Upper lobe of left lung (tissue), 6 donors: ENCODE results near the gene SPSB4. TPM values are rescaled to one million over a fixed set of nuclear protein-coding genes. Genes with fewer than 3 reads are reported as not detected.

Source experiments
- ATAC-seq, 2 donors: fragments of 200-7000 bp; cut with Tn5 transposase; one replicate each; pipeline ENCODE4 v1.9.1; 2022; ENCODE audit warnings: mild to moderate bottlenecking in 2 of 2, moderate library complexity in 2 of 2; ENCODE audit not compliant: low FRiP score in 2 of 2
- DNase-seq, 2 donors: peaks; one replicate each; pipeline ENCODE4 v3.0.0-alpha.2; 2019 to 2020
- H3K27ac ChIP-seq, 4 donors: fragments of 200-600 bp; sonication (generic); one replicate each; pipeline ENCODE4 v1.5.1; 2016 to 2019
- H3K27me3 ChIP-seq, 4 donors: fragments of 200-600 bp; sonication (generic); one replicate each; pipeline ENCODE4 v1.5.1; 2017 to 2019
- H3K36me3 ChIP-seq, 4 donors: fragments of 200-600 bp; sonication (generic); one replicate each; pipeline ENCODE4 v1.5.1; 2016 to 2019
- H3K4me1 ChIP-seq, 4 donors: fragments of 200-600 bp; sonication (generic); one replicate each; pipeline ENCODE4 v1.5.1; 2018 to 2019
- H3K4me3 ChIP-seq, 4 donors: fragments of 200-600 bp; sonication (generic); one replicate each; pipeline ENCODE4 v1.5.1; 2017 to 2019; ENCODE audit warnings: mild to moderate bottlenecking in 2 of 4, moderate library complexity in 1 of 4
- H3K9me3 ChIP-seq, 4 donors: fragments of 200-600 bp; sonication (generic); one replicate each; pipeline ENCODE4 v1.5.1; 2018 to 2019
- EP300 ChIP-seq, 4 donors: sonication (generic); formaldehyde crosslinking; IDR thresholded peaks; one replicate each; pipeline ENCODE4 v1.5.1; 2017; ENCODE audit warnings: antibody characterized with exemption in 4 of 4, control low read depth in 2 of 4
- POLR2A ChIP-seq, 4 donors: fragments of 450-650 bp; IDR thresholded peaks; one replicate each; pipeline ENCODE4 v1.5.1; 2016 to 2017; ENCODE audit warnings: antibody characterized with exemption in 4 of 4, mild to moderate bottlenecking in 2 of 4
- POLR2AphosphoS5 ChIP-seq, 2 donors: sonication (generic); formaldehyde crosslinking; IDR thresholded peaks; one replicate each; pipeline ENCODE4 v1.5.1; 2017; ENCODE audit warnings: antibody characterized with exemption in 2 of 2
- WGBS, 2 donors: methylation state at CpG; one replicate each; pipeline ENCODE4 v1.1.5; 2017 to 2018; 5-methylcytosine and 5-hydroxymethylcytosine counted together
- total RNA-seq, 6 donors: library from RNA; depleted of rRNA in 4 of 6; stranded (reverse); fragments of >200 nt in 4 of 6; gene quantifications; one replicate each; pipeline versions ENCODE4 v1.1.0 to v1.2.1, GENCODE V29; 2016 to 2021
- TF ChIP-seq, protein P1 (sequence below), 6 experiments: fragments of 450-650 bp in 4 of 6; fragments of 200-600 bp in 2 of 6; sonication (generic) in 2 of 6; IDR thresholded peaks; one replicate each; pipeline ENCODE4 v1.5.1; 2016 to 2019; ENCODE audit warnings: antibody characterized with exemption in 6 of 6
- donor health status: DM: no; HTN: no; CAD: no; lungs with moderate emphysema.
- donor health status: DM: no; HTN: yes; CAD: no; lungs with severe emphysema.

SPSB4 gene
- total RNA-seq, 6 donors from 2014 or later, result 0.29 to 4.2 (median 1.1) TPM; not detected in 1

DNA sequence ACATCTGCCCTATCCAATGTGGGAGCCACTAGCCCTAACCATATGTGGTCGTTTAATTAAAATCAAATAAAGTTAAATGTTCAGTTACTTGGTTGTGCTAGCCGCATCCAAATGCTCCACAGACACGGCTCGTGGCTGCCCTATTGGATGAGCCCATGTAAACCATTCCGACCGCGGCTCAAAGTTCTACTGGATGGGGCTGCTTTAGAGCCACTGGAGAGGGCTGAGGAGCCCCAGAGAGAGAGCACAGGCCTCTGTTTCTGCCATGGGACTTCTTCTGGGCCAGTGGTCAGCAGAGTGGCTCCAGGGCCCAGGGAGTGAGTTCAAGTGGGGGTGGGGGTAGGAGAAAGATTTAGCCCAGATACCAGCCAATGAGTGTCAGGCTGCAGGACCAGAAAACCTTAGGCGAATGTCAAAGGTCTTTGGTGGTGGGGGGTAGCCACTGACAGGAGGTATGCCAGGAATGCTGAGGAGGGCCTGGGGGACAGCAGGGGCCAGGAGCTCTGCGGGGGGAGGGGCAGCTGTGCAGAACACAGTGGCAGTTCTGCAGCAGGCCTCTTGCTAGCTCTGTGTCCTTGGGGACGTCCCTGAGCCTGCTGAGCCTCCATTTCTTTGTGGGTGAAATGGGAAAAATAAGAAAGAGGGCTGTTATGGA is 30.1 kb downstream of the SPSB4 start:
- DNase-seq (no peak), ATAC-seq (no peak)
- Histone ChIP-seq H3K27ac (no peak overlapping the region), H3K4me3 (no peak overlapping the region), H3K9me3 (no peaks in the 10 kb centered on the region), H3K4me1 (peaks cover 16 to 34% (median 25%) of the 10 kb centered on the region in 4 donors), H3K36me3 (no peaks in the 10 kb centered on the region), H3K27me3 (no peaks in the 10 kb centered on the region)
- no peak for TF ChIP-seq POLR2A (IDR thresholded peaks at IDR 0.05)
- TF ChIP-seq, protein P1, sequence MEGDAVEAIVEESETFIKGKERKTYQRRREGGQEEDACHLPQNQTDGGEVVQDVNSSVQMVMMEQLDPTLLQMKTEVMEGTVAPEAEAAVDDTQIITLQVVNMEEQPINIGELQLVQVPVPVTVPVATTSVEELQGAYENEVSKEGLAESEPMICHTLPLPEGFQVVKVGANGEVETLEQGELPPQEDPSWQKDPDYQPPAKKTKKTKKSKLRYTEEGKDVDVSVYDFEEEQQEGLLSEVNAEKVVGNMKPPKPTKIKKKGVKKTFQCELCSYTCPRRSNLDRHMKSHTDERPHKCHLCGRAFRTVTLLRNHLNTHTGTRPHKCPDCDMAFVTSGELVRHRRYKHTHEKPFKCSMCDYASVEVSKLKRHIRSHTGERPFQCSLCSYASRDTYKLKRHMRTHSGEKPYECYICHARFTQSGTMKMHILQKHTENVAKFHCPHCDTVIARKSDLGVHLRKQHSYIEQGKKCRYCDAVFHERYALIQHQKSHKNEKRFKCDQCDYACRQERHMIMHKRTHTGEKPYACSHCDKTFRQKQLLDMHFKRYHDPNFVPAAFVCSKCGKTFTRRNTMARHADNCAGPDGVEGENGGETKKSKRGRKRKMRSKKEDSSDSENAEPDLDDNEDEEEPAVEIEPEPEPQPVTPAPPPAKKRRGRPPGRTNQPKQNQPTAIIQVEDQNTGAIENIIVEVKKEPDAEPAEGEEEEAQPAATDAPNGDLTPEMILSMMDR (IDR thresholded peaks at IDR 0.05), result no peak
- TF ChIP-seq EP300 (IDR thresholded peaks at IDR 0.05), result no peak
- TF ChIP-seq POLR2AphosphoS5 (IDR thresholded peaks at IDR 0.05), result no peak
- WGBS, 2 donors, result 76 to 81% methylated on average over 10 of the region's 10 CpGs

DNA sequence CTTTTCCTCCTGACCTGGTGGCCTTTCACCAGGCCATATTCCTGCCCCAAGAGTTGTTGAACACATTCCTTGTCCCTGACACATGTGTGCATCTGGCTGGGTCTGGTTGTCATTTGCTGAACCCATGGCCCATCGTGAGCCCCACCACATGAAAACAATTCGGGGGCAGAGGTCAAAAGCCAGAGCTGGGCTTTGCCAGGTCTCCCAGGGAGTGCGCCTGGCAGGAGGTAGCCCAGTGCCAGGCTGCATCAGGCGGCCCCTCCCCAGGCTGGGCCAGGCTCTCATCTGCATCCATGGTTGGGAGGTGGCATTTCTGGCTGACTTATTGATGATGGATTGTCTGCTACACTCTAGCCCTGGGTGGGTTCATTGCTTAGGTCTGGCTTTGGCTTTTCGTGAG is 30.9 kb downstream of the SPSB4 start:
- H3K4me3 ChIP-seq, result no peak overlapping the region
- no peak for DNase-seq
- no peak for TF ChIP-seq EP300 (IDR thresholded peaks at IDR 0.05)
- TF ChIP-seq, protein P1 (IDR thresholded peaks at IDR 0.05), result no peak
- TF ChIP-seq POLR2A (IDR thresholded peaks at IDR 0.05), result no peak
- TF ChIP-seq POLR2AphosphoS5 (IDR thresholded peaks at IDR 0.05), result no peak
- H3K36me3 ChIP-seq, result no peaks in the 10 kb centered on the region
- no peaks in the 10 kb centered on the region for H3K27me3 ChIP-seq
- H3K4me1 ChIP-seq, result peaks cover 8 to 26% (median 17%) of the 10 kb centered on the region in 4 donors
- ATAC-seq, result no peak
- no peaks in the 10 kb centered on the region for H3K9me3 ChIP-seq
- 50 to 88% methylated on average over 1 to 5 of the region's 5 CpGs for WGBS, 2 donors
- no peak overlapping the region for H3K27ac ChIP-seq

DNA sequence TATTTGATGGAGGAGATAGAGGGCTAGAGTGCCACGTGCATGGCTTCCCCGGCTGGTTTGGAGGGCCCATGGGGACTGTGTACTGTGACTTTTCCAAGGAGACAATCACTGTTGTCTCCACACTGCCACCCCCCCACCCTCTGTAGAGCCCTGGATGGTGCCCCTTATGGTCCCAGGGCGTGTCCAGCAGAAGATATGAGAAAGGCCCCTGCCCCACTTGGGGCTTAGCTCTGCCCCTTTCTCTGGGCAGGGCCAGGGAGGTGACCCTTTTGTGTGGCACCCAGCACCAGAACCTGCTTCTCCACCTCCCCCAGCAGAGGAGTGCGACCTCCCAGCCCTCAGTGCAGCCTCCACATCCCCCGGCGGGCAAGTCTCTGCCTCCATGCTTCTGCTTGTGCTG is 32.1 kb downstream of the SPSB4 start:
- ATAC-seq, result no peak
- Histone ChIP-seq H3K4me1 (peaks cover 0 to 14% (median 6%) of the 10 kb centered on the region in 4 donors), H3K9me3 (no peaks in the 10 kb centered on the region), H3K27me3 (no peaks in the 10 kb centered on the region), H3K4me3 (no peak overlapping the region), H3K27ac (no peak overlapping the region), H3K36me3 (no peaks in the 10 kb centered on the region)
- 86 to 94% methylated on average over 5 to 6 of the region's 6 CpGs for WGBS, 2 donors
- TF ChIP-seq EP300 (IDR thresholded peaks at IDR 0.05) (no peak), POLR2AphosphoS5 (IDR thresholded peaks at IDR 0.05) (no peak), POLR2A (IDR thresholded peaks at IDR 0.05) (no peak)
- TF ChIP-seq, protein P1 (IDR thresholded peaks at IDR 0.05), result no peak
- DNase-seq, result no peak

DNA sequence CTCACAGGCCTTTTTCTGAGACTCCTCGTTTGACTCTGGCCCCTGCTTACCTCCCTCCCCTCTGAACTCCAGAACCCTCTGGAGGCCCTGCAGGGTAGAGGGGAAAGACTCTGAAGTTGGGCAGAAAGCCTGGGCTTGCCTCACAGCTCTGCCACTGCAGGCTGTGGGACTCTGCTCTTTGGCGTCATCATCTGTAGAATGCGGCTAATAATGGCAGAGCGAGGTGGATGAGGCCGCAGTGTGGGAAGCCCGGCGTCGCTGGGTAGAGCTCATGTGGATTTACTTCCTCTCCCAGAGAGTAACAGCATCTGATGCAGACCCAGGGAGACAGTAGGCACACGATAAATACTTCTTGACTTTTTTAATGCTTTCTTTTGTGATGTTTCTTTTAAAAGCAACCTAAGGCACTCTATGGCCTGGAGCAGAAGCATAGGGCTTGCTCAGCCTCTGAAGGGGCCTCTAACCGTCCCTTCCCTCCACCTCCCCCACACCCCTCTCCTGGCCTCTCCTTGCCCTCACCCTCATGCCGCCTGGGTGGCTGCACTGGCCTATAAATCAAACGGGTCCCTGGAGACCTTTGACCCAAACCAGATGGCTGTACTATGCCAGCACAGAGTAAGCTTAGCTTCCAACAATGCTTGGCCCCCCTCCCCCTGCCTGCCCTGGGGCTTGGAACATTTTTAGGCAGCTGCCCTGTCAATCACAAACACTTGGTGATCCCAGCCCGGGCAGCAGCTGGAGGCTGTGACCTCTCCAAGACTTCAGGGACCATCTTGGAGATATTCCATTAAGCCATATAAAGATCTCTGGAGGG is 32.9 kb downstream of the SPSB4 start:
- DNase-seq (no peak), ATAC-seq (no peak)
- H3K4me1 ChIP-seq, result peaks cover 0 to 6% (median 3%) of the 10 kb centered on the region in 4 donors
- no peak overlapping the region for H3K4me3 ChIP-seq
- no peaks in the 10 kb centered on the region for H3K9me3 ChIP-seq
- H3K36me3 ChIP-seq, result no peaks in the 10 kb centered on the region
- no peak overlapping the region for H3K27ac ChIP-seq
- WGBS, 2 donors, result 73 to 76% methylated on average over 13 of the region's 13 CpGs
- TF ChIP-seq, protein P1 (IDR thresholded peaks at IDR 0.05), result no peak
- TF ChIP-seq EP300 (IDR thresholded peaks at IDR 0.05) (no peak), POLR2A (IDR thresholded peaks at IDR 0.05) (no peak), POLR2AphosphoS5 (IDR thresholded peaks at IDR 0.05) (no peak)
- H3K27me3 ChIP-seq, result no peaks in the 10 kb centered on the region
